ENCODE results near the gene C16orf74.
A peak's percentile ranks its signal among the peaks of the same experiment; 100 is the strongest.

C16orf74 gene

GRCh38 chr16:85687651-85688471 is 63.0 kb downstream of the C16orf74 start:
- Histone ChIP-seq H3K56ac (ENCODE audit: low read length) (peak overlapping the region; percentile 92), H2BK15ac (replicated peaks; ENCODE audit: low read depth) (no peak overlapping the region), H3K4me1 (ENCODE audit: control insufficient read depth, low read depth, low read length) (peaks cover 2% of the 10 kb centered on the region), H3K79me2 (ENCODE audit: control insufficient read depth, insufficient read depth, low read length) (peaks cover 5% of the 10 kb centered on the region), H3K27me3 (ENCODE audit: insufficient read depth, low read length, poor library complexity) (no peaks in the 10 kb centered on the region), H2BK5ac (ENCODE audit: low read length) (no peak overlapping the region), H3K4me3 (ENCODE audit: low read length) (no peak overlapping the region), H3K9ac (ENCODE audit: low read length) (peak overlapping the region; percentile 74), H3K4ac (ENCODE audit: low read depth, low read length) (no peak overlapping the region), H2BK120ac (ENCODE audit: low read depth, low read length) (no peak overlapping the region), H3K23ac (ENCODE audit: low read length) (no peak overlapping the region), H2AK5ac (ENCODE audit: low read length) (no peak overlapping the region), H3K27ac (ENCODE audit: low read depth, low read length) (no peak overlapping the region), H3K36me3 (ENCODE audit: control insufficient read depth, insufficient read depth, low read length) (no peaks in the 10 kb centered on the region), H3K79me1 (ENCODE audit: low read length) (peaks cover 8% of the 10 kb centered on the region), H3K4me2 (ENCODE audit: low read length) (no peak overlapping the region), H4K8ac (ENCODE audit: low read depth, low read length) (no peak overlapping the region), H4K5ac (ENCODE audit: low read length) (no peak overlapping the region), H3K18ac (ENCODE audit: low read length) (no peak overlapping the region)
- WGBS (ENCODE audit: extremely low coverage, insufficient coverage, low lambda C conversion rate) = no CpG with 5 or more reads among the region's 49 CpGs
- no peak for DNase-seq

DNA sequence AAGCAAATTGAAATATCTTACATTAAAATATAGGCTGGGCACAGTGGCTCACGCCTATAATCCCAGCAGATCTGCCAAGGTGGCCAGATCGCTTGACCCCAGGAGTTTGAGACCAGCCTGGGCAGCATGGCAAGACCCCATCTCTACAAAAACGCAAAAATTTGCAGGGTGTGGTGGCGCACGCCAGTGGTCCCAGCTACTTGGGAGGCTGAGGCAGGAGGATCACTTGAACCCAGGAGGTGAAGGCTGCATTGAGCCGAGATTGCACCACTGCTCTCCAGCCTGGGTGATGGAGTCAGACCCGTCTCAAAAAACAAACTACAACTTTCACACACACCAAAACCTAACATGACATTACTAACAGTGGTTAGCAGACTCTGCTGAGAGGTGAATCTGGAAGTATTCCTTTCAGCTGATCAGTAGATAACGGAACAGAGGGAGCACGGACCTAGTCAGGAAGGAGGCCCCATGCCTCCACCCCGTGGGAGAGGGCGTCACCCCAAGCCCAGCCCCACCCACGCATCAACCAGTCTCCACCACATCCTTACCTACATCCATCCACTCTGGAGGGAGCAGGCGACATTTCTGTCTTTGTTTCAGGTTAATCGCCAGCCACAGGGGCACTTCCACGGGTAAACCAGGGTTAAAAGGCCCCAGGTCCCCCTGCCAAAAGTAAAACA is 63.8 kb downstream of the C16orf74 start:
- Histone ChIP-seq H3K9ac (ENCODE audit: low read length) (no peak overlapping the region), H3K36me3 (ENCODE audit: control insufficient read depth, insufficient read depth, low read length) (no peaks in the 10 kb centered on the region), H2BK120ac (ENCODE audit: low read depth, low read length) (no peak overlapping the region), H3K56ac (ENCODE audit: low read length) (no peak overlapping the region), H3K79me1 (ENCODE audit: low read length) (peaks cover 11% of the 10 kb centered on the region), H4K8ac (ENCODE audit: low read depth, low read length) (no peak overlapping the region), H3K27me3 (ENCODE audit: insufficient read depth, low read length, poor library complexity) (no peaks in the 10 kb centered on the region), H2BK15ac (replicated peaks; ENCODE audit: low read depth) (no peak overlapping the region), H4K5ac (ENCODE audit: low read length) (no peak overlapping the region), H2AK5ac (ENCODE audit: low read length) (no peak overlapping the region), H3K4me2 (ENCODE audit: low read length) (no peak overlapping the region), H3K79me2 (ENCODE audit: control insufficient read depth, insufficient read depth, low read length) (peaks cover 5% of the 10 kb centered on the region), H2BK5ac (ENCODE audit: low read length) (no peak overlapping the region), H3K4ac (ENCODE audit: low read depth, low read length) (no peak overlapping the region), H3K4me3 (ENCODE audit: low read length) (no peak overlapping the region), H3K23ac (ENCODE audit: low read length) (no peak overlapping the region), H3K27ac (ENCODE audit: low read depth, low read length) (no peak overlapping the region), H3K18ac (ENCODE audit: low read length) (no peak overlapping the region), H3K4me1 (ENCODE audit: control insufficient read depth, low read depth, low read length) (peaks cover 2% of the 10 kb centered on the region)
- DNase-seq = no peak
- no CpG with 5 or more reads among the region's 15 CpGs for WGBS (ENCODE audit: extremely low coverage, insufficient coverage, low lambda C conversion rate)

DNA sequence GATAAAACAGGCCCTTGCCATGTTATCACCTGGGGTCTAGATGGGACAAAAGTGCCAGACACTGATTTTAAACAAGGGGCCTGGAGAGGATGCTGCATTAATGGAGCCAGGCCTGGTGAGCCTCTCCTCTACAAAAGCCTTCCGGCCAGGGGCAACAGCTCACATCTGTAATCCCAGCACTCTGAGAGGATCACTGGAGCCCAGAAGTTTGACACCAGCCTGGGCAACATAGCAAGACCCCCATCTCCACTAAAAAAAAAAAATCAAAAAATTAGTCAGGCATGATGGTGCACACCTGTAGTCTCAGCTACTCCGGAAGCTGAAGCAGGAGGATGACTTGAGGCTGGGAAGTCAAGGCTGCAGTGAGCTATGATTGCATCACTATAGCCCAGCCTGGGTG is 65.6 kb downstream of the C16orf74 start:
- Histone ChIP-seq H3K18ac (ENCODE audit: low read length) (no peak overlapping the region), H3K23ac (ENCODE audit: low read length) (no peak overlapping the region), H2BK120ac (ENCODE audit: low read depth, low read length) (no peak overlapping the region), H3K9ac (ENCODE audit: low read length) (no peak overlapping the region), H2BK15ac (replicated peaks; ENCODE audit: low read depth) (no peak overlapping the region), H3K4ac (ENCODE audit: low read depth, low read length) (no peak overlapping the region), H4K5ac (ENCODE audit: low read length) (no peak overlapping the region), H3K27ac (ENCODE audit: low read depth, low read length) (no peak overlapping the region), H4K8ac (ENCODE audit: low read depth, low read length) (no peak overlapping the region), H3K27me3 (ENCODE audit: insufficient read depth, low read length, poor library complexity) (no peaks in the 10 kb centered on the region), H3K79me1 (ENCODE audit: low read length) (peaks cover 14% of the 10 kb centered on the region), H3K4me1 (ENCODE audit: control insufficient read depth, low read depth, low read length) (peaks cover 2% of the 10 kb centered on the region), H2BK5ac (ENCODE audit: low read length) (no peak overlapping the region), H3K56ac (ENCODE audit: low read length) (no peak overlapping the region), H3K4me2 (ENCODE audit: low read length) (no peak overlapping the region), H2AK5ac (ENCODE audit: low read length) (no peak overlapping the region), H3K36me3 (ENCODE audit: control insufficient read depth, insufficient read depth, low read length) (peaks cover 5% of the 10 kb centered on the region), H3K4me3 (ENCODE audit: low read length) (no peak overlapping the region), H3K79me2 (ENCODE audit: control insufficient read depth, insufficient read depth, low read length) (peaks cover 5% of the 10 kb centered on the region)
- DNase-seq = no peak
- WGBS (ENCODE audit: extremely low coverage, insufficient coverage, low lambda C conversion rate) = no CpG with 5 or more reads among the region's 2 CpGs

- Histone ChIP-seq H2BK15ac (replicated peaks; ENCODE audit: low read depth) (no peak overlapping the region), H3K56ac (ENCODE audit: low read length) (no peak overlapping the region), H3K9ac (ENCODE audit: low read length) (no peak overlapping the region), H3K4ac (ENCODE audit: low read depth, low read length) (no peak overlapping the region), H3K27ac (ENCODE audit: low read depth, low read length) (no peak overlapping the region), H2AK5ac (ENCODE audit: low read length) (no peak overlapping the region), H3K4me2 (ENCODE audit: low read length) (no peak overlapping the region), H3K4me1 (ENCODE audit: control insufficient read depth, low read depth, low read length) (peaks cover 2% of the 10 kb centered on the region), H2BK120ac (ENCODE audit: low read depth, low read length) (no peak overlapping the region), H3K18ac (ENCODE audit: low read length) (no peak overlapping the region), H4K8ac (ENCODE audit: low read depth, low read length) (no peak overlapping the region), H3K79me2 (ENCODE audit: control insufficient read depth, insufficient read depth, low read length) (peaks cover 5% of the 10 kb centered on the region), H3K36me3 (ENCODE audit: control insufficient read depth, insufficient read depth, low read length) (peaks cover 5% of the 10 kb centered on the region), H3K27me3 (ENCODE audit: insufficient read depth, low read length, poor library complexity) (no peaks in the 10 kb centered on the region), H3K23ac (ENCODE audit: low read length) (no peak overlapping the region), H4K5ac (ENCODE audit: low read length) (no peak overlapping the region), H3K4me3 (ENCODE audit: low read length) (no peak overlapping the region), H3K79me1 (ENCODE audit: low read length) (peaks cover 14% of the 10 kb centered on the region), H2BK5ac (ENCODE audit: low read length) (no peak overlapping the region)
- peak; percentile 31 for DNase-seq
Observed at GRCh38 chr16:85683363-85683762, 67.5 kb downstream of the C16orf74 start.

- Histone ChIP-seq H3K27ac (ENCODE audit: low read depth, low read length) (no peak overlapping the region), H3K18ac (ENCODE audit: low read length) (no peak overlapping the region), H3K79me1 (ENCODE audit: low read length) (peaks cover 14% of the 10 kb centered on the region), H4K5ac (ENCODE audit: low read length) (no peak overlapping the region), H3K9ac (ENCODE audit: low read length) (no peak overlapping the region), H2BK5ac (ENCODE audit: low read length) (no peak overlapping the region), H2AK5ac (ENCODE audit: low read length) (no peak overlapping the region), H4K8ac (ENCODE audit: low read depth, low read length) (no peak overlapping the region), H3K4me3 (ENCODE audit: low read length) (no peak overlapping the region), H3K4me2 (ENCODE audit: low read length) (no peak overlapping the region), H3K36me3 (ENCODE audit: control insufficient read depth, insufficient read depth, low read length) (peaks cover 8% of the 10 kb centered on the region), H2BK15ac (replicated peaks; ENCODE audit: low read depth) (no peak overlapping the region), H3K4ac (ENCODE audit: low read depth, low read length) (no peak overlapping the region), H2BK120ac (ENCODE audit: low read depth, low read length) (no peak overlapping the region), H3K79me2 (ENCODE audit: control insufficient read depth, insufficient read depth, low read length) (peaks cover 5% of the 10 kb centered on the region), H3K4me1 (ENCODE audit: control insufficient read depth, low read depth, low read length) (peaks cover 2% of the 10 kb centered on the region), H3K27me3 (ENCODE audit: insufficient read depth, low read length, poor library complexity) (no peaks in the 10 kb centered on the region), H3K23ac (ENCODE audit: low read length) (no peak overlapping the region), H3K56ac (ENCODE audit: low read length) (no peak overlapping the region)
- WGBS (ENCODE audit: extremely low coverage, insufficient coverage, low lambda C conversion rate) = no CpG with 5 or more reads among the region's 9 CpGs
- DNase-seq = no peak
Observed at GRCh38 chr16:85682516-85682915, 68.4 kb downstream of the C16orf74 start.

All from mesendoderm (in vitro differentiated cells).